ENCODE measurements around the gene CD72.

Gene CD72

GRCh38 chr9:35606138-35606504 is 12.1 kb downstream of the CD72 start:
- peak overlapping the region; percentile 67 for H3K4me3 ChIP-seq (ENCODE audit: low read depth, low read length)
- DNase-seq (ENCODE audit: low read depth), result no peak
- TF ChIP-seq, protein P1, sequence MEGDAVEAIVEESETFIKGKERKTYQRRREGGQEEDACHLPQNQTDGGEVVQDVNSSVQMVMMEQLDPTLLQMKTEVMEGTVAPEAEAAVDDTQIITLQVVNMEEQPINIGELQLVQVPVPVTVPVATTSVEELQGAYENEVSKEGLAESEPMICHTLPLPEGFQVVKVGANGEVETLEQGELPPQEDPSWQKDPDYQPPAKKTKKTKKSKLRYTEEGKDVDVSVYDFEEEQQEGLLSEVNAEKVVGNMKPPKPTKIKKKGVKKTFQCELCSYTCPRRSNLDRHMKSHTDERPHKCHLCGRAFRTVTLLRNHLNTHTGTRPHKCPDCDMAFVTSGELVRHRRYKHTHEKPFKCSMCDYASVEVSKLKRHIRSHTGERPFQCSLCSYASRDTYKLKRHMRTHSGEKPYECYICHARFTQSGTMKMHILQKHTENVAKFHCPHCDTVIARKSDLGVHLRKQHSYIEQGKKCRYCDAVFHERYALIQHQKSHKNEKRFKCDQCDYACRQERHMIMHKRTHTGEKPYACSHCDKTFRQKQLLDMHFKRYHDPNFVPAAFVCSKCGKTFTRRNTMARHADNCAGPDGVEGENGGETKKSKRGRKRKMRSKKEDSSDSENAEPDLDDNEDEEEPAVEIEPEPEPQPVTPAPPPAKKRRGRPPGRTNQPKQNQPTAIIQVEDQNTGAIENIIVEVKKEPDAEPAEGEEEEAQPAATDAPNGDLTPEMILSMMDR (IDR thresholded peaks at IDR 0.05; ENCODE audit: control insufficient read depth, extremely low read depth, insufficient read depth), result no peak

DNA sequence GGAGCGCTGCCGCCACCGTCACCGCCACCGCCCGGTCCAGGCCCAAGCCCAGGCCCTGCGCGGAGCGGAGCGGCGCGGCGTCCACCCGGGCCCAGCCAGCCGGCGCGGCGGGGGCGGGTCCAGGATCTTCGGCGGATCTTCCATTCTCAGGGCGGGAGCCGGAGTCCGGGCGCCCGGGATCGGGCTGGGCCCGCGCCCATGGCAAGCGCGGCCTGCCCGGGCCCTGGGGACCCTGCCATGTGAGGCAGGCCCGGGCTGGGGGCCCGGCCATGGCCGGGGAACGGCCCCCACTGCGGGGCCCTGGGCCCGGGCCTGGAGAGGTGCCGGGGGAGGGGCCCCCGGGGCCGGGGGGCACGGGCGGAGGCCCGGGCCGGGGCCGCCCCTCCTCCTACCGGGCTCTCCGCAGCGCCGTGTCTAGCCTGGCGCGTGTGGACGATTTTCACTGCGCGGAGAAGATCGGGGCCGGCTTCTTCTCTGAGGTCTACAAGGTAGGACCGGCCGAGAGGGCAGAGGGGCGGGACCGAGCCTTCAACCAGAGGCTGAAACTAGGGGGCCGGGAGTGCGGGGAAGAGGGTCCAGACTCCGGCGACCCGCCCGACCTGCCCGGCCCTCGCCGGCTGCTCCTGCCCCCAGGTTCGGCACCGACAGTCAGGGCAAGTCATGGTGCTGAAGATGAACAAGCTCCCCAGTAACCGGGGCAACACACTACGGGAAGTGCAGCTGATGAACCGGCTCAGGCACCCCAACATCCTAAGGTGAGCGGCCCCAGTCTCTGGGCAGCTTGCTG is 12.7 kb downstream of the CD72 start:
- TF ChIP-seq, protein P1 (IDR thresholded peaks at IDR 0.05; ENCODE audit: control insufficient read depth, extremely low read depth, insufficient read depth), result no peak
- H3K4me3 ChIP-seq (ENCODE audit: low read depth, low read length), result peak overlapping the region; percentile 67
- no peak for DNase-seq (ENCODE audit: low read depth)

- TF ChIP-seq, protein P1 (IDR thresholded peaks at IDR 0.05; ENCODE audit: control insufficient read depth, extremely low read depth, insufficient read depth), result no peak
- peak within 1 kb of the TSS; percentile 67 for H3K4me3 ChIP-seq (ENCODE audit: low read depth, low read length)
- DNase-seq (ENCODE audit: low read depth), result peak; percentile 34
These were observed 13.4 kb downstream of the CD72 start, which contains the start of gene TESK1 for GRCh38 chr9:35604578-35605350. Gene TESK1, plus strand, starts transcription at chr9:35605262. Its CDS starts 358 bp downstream, at chr9:35605620.

DNA sequence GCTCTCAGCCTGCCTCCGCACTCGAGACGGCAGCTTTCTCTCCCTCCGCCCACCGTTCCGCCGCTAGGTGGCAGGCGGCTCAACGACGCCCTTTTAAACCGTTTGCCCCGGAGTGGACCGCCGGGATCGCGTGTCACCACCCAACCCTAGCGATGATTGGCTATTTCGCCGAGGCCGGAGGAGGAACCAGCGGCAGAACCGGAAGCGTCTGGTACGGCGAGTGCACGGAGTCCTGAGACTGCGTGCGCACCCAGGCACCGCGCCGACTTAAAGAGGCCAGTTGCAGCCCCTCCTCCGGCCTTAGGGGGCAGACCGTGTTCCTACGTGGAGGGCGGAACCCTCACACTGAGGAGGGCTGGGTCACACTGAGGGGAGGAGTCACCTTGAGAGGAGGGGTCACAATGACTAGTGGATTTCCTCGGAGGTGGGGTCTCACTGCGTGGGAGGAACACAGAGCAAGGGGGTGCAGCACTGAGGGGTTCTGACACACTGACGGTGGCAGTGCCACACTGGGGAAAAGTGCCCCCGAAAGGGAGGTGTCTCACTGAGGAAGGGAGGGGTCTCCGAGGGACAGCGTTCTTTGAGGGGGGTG is 14.1 kb downstream of the CD72 start:
- peak overlapping the region; percentile 67 for H3K4me3 ChIP-seq (ENCODE audit: low read depth, low read length)
- peak; percentile 99 for DNase-seq (ENCODE audit: low read depth)
- TF ChIP-seq, protein P1 (IDR thresholded peaks at IDR 0.05; ENCODE audit: control insufficient read depth, extremely low read depth, insufficient read depth), result peak; percentile 95

DNA sequence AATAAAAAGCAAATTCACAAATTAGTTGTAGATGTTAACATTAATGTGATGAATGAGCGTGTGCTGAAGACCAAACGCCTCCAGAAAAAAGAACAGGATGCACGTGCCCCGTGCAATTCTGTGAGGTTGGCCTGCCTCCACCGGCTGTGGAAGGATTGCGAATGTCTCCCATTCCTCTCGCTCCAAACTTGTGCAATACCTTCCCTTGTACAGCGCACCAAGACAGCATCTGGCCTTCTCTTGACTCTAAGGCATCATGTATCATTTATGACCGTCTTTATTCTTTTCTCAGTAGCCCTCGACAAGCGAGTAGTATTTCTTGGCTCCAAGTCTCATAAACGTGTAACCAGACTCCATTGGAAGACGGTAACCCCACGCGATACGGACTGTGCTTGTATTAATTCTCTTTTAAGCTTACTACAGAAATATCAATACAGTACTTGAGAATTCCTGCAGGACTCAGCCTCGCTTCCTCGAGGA is 14.7 kb downstream of the CD72 start:
- DNase-seq (ENCODE audit: low read depth), result peak; percentile 13
- peak overlapping the region; percentile 67 for H3K4me3 ChIP-seq (ENCODE audit: low read depth, low read length)
- TF ChIP-seq, protein P1 (IDR thresholded peaks at IDR 0.05; ENCODE audit: control insufficient read depth, extremely low read depth, insufficient read depth), result no peak

DNA sequence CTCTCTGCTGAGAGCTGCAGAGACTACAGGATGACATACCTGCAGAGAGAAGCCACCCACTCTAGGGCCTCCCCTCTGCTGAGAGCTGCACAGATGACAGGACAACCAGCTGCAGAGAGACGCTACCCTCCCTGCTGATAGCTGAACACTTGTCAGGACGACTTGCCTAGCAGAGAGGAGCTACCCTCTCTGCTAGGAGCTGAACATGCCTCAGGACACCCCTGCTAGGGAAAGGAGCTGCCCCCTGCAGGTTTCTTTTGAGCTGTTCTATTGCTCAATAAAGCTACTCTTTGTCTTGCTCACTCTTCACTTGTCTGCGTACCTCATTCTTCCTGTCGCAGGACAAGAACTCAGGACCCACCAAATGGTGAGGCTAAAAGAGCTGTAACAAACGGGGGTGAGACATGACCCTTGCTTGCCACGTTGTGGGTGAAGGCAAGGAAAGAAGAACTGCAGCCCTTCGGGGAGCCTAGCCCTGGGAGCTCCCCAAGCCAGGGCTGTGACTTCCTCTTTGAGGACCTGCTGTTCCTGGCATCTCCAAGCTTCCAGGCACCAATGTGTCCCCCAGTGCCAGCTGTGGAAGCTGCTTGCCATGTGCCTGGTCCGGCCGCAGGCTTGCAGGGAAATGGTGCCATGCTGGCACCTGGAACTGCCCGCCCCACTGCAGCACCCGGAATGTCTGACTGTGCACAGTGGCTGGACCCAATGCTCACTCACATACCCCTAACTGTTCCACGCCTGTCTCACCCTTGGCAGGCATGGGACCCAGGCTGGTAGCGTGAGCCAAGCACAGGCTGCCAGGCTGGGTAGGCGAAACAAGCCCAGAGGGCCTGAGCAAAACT is 18.2 kb downstream of the CD72 start:
- no peak for DNase-seq (ENCODE audit: low read depth)

More for the DNA sequence above, 18.2 kb downstream of the CD72 start:
- TF ChIP-seq, protein P1 (IDR thresholded peaks at IDR 0.05; ENCODE audit: control insufficient read depth, extremely low read depth, insufficient read depth), result no peak
- H3K4me3 ChIP-seq (ENCODE audit: low read depth, low read length), result no peak overlapping the region
